Liver (tissue), 9 donors: ENCODE results near the gene RBM33. TPM values are rescaled to one million over a fixed set of nuclear protein-coding genes. Genes with fewer than 3 reads are reported as not detected.

Source experiments
- DNase-seq: peaks from one replicate; pipeline ENCODE4 v3.0.0-alpha.2; 2017; ENCODE audit warnings: low spot score
- H3K27ac ChIP-seq, 2 donors: one replicate each; pipeline ENCODE4 v1.7.0; 2013; ENCODE audit warnings: inconsistent platforms in 2 of 2, low read length in 2 of 2, control low read depth in 1 of 2, low read depth in 1 of 2, mild to moderate bottlenecking in 1 of 2
- H3K27me3 ChIP-seq, 4 donors: one replicate each; pipeline versions ENCODE4 v1.6.1 to v1.7.0; 2013; ENCODE audit warnings: low read length in 3 of 4, inconsistent platforms in 1 of 4, mild to moderate bottlenecking in 1 of 4, moderate library complexity in 1 of 4; ENCODE audit not compliant: control insufficient read depth in 4 of 4, insufficient read depth in 4 of 4
- H3K36me3 ChIP-seq, 4 donors: one replicate each; pipeline versions ENCODE4 v1.6.1 to v1.7.0; 2013; ENCODE audit warnings: low read length in 3 of 4, mild to moderate bottlenecking in 3 of 4, low read depth in 1 of 4, moderate library complexity in 1 of 4; ENCODE audit not compliant: control insufficient read depth in 4 of 4, insufficient read depth in 3 of 4
- H3K4me1 ChIP-seq, 4 donors: one replicate each; pipeline versions ENCODE4 v1.6.1 to v1.7.0; 2013; ENCODE audit warnings: low read length in 3 of 4, mild to moderate bottlenecking in 3 of 4, moderate library complexity in 1 of 4; ENCODE audit not compliant: control insufficient read depth in 4 of 4, insufficient read depth in 4 of 4
- H3K4me3 ChIP-seq, 3 donors: one replicate each; pipeline versions ENCODE4 v1.6.1 to v1.7.0; 2013; ENCODE audit warnings: low read length in 3 of 3, control low read depth in 1 of 3, low read depth in 1 of 3, mild to moderate bottlenecking in 1 of 3
- H3K9ac ChIP-seq, 2 donors: one replicate each; pipeline ENCODE4 v1.7.0; 2013; ENCODE audit warnings: low read length in 2 of 2, mild to moderate bottlenecking in 2 of 2, moderate library complexity in 2 of 2, control low read depth in 1 of 2, low read depth in 1 of 2
- H3K9me3 ChIP-seq, 4 donors: one replicate each; pipeline versions ENCODE4 v1.6.1 to v1.7.0; 2013; ENCODE audit warnings: low read length in 3 of 4; ENCODE audit not compliant: control insufficient read depth in 4 of 4
- EGR1 ChIP-seq, 2 donors: IDR thresholded peaks; 2 replicates each; pipeline ENCODE4 v1.6.1; 2016 to 2018; ENCODE audit warnings: antibody characterized with exemption in 2 of 2, low read depth in 2 of 2
- FOXA1 ChIP-seq: IDR thresholded peaks from 2 replicates; pipeline ENCODE4 v1.6.1; 2016; ENCODE audit warnings: antibody characterized with exemption
- FOXA2 ChIP-seq: IDR thresholded peaks from 2 replicates; pipeline ENCODE4 v1.6.1; 2016; ENCODE audit warnings: antibody characterized with exemption
- HNF4A ChIP-seq, 2 donors: conservative IDR thresholded peaks; 2 replicates each; pipeline ENCODE4 v1.6.1; 2016; ENCODE audit warnings: antibody characterized with exemption in 2 of 2, mild to moderate bottlenecking in 2 of 2
- HNF4G ChIP-seq: IDR thresholded peaks from 2 replicates; pipeline ENCODE4 v1.6.1; 2016; ENCODE audit warnings: antibody characterized with exemption
- JUND ChIP-seq, 2 donors: IDR thresholded peaks; 2 replicates each; pipeline ENCODE4 v1.6.1; 2016; ENCODE audit warnings: antibody characterized with exemption in 2 of 2
- NR2F2 ChIP-seq: IDR thresholded peaks from 2 replicates; pipeline ENCODE4 v1.6.1; 2016; ENCODE audit warnings: antibody characterized with exemption
- RAD21 ChIP-seq, 2 donors: IDR thresholded peaks; 2 replicates each; pipeline ENCODE4 v1.6.1; 2016; ENCODE audit warnings: antibody characterized with exemption in 2 of 2, mild to moderate bottlenecking in 2 of 2
- RXRA ChIP-seq, 2 donors: IDR thresholded peaks; 2 replicates each; pipeline ENCODE4 v1.6.1; 2017 to 2018; ENCODE audit warnings: antibody characterized with exemption in 2 of 2, mild to moderate bottlenecking in 1 of 2
- SP1 ChIP-seq: IDR thresholded peaks from 2 replicates; pipeline ENCODE4 v1.6.1; 2018; ENCODE audit warnings: antibody characterized with exemption, mild to moderate bottlenecking
- TAF1 ChIP-seq: conservative IDR thresholded peaks from 2 replicates; pipeline ENCODE4 v1.6.1; 2016; ENCODE audit warnings: antibody characterized with exemption, mild to moderate bottlenecking
- YY1 ChIP-seq: IDR thresholded peaks from 2 replicates; pipeline ENCODE4 v1.6.1; 2016; ENCODE audit warnings: antibody characterized with exemption, mild to moderate bottlenecking
- WGBS: extraction: QIAGEN DNeasy Blood & Tissue Kit; methylation state at CpG from one replicate; pipeline ENCODE4 v1.1.7; 2013; 5-methylcytosine and 5-hydroxymethylcytosine counted together
- polyA plus RNA-seq, 2 donors: library from polyadenylated mRNA; stranded (reverse) in 1 of 2; unstranded in 1 of 2; fragments of 200-250 nt in 1 of 2; fragments of >200 nt in 1 of 2; fragmentation: Nextera tagmentation in 1 of 2; extraction: Ambion mirVana in 1 of 2; gene quantifications; one replicate each; pipeline versions ENCODE4 v1.2.1 to v1.2.3, GENCODE V29; 2013 to 2015
- total RNA-seq, 2 donors: library from RNA; depleted of rRNA; stranded (reverse); fragments of >200 nt; gene quantifications; one replicate each; pipeline ENCODE4 v1.2.3, GENCODE V29; 2014
- TF ChIP-seq, protein P1 (sequence below): IDR thresholded peaks from 2 replicates; pipeline ENCODE4 v1.6.1; 2016; ENCODE audit warnings: antibody characterized with exemption
- TF ChIP-seq, protein P2 (sequence below): fragments of 150-350 bp; IDR thresholded peaks from 2 replicates; pipeline ENCODE4 v1.5.1; 2017; ENCODE audit warnings: improper control_type of control experiment, low read depth, low read length; ENCODE audit not compliant: missing input control
- TF ChIP-seq, protein P3 (sequence below): IDR thresholded peaks from 2 replicates; pipeline ENCODE4 v1.6.1; 2016; ENCODE audit warnings: antibody characterized with exemption
- TF ChIP-seq, protein P4 (sequence below): IDR thresholded peaks from 2 replicates; pipeline ENCODE4 v1.6.1; 2016; ENCODE audit warnings: antibody characterized with exemption, mild to moderate bottlenecking
- donor health status: healthy.
- donor health status: healthy.
- donor health status: healthy.
- donor health status: healthy.
- donor health status: healthy.

Gene RBM33, protein sequence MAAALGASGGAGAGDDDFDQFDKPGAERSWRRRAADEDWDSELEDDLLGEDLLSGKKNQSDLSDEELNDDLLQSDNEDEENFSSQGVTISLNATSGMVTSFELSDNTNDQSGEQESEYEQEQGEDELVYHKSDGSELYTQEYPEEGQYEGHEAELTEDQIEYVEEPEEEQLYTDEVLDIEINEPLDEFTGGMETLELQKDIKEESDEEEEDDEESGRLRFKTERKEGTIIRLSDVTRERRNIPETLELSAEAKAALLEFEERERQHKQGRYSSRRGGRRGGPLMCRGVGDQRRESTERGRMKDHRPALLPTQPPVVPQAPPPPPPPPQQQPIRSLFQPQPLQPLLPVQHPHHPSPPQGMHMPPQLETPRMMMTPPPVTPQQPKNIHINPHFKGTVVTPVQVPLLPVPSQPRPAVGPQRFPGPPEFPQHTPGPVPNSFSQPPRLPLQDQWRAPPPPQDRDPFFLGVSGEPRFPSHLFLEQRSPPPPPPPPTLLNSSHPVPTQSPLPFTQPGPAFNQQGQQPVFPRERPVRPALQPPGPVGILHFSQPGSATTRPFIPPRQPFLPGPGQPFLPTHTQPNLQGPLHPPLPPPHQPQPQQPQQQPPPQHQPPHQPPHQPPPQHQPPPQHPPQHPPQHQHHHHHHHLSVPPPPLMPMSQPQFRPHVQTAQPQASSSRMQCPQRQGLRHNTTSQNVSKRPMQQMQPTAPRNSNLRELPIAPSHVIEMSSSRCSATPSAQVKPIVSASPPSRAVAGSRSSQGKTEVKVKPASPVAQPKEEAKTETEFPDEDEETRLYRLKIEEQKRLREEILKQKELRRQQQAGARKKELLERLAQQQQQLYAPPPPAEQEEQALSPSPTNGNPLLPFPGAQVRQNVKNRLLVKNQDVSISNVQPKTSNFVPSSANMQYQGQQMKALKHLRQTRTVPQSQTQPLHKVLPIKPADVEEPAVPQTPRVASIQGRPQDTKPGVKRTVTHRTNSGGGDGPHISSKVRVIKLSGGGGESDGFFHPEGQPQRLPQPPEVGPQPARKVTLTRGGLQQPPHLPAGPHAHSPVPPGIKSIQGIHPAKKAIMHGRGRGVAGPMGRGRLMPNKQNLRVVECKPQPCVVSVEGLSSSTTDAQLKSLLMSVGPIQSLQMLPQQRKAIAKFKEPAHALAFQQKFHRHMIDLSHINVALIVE
- total RNA-seq (10 to 100 TPM; 23.4 to 48.9 TPM), polyA plus RNA-seq (10 to 100 TPM in 1 of 2 donors, 1 to 10 TPM in 1; 7.8 to 32.9 TPM)

DNA sequence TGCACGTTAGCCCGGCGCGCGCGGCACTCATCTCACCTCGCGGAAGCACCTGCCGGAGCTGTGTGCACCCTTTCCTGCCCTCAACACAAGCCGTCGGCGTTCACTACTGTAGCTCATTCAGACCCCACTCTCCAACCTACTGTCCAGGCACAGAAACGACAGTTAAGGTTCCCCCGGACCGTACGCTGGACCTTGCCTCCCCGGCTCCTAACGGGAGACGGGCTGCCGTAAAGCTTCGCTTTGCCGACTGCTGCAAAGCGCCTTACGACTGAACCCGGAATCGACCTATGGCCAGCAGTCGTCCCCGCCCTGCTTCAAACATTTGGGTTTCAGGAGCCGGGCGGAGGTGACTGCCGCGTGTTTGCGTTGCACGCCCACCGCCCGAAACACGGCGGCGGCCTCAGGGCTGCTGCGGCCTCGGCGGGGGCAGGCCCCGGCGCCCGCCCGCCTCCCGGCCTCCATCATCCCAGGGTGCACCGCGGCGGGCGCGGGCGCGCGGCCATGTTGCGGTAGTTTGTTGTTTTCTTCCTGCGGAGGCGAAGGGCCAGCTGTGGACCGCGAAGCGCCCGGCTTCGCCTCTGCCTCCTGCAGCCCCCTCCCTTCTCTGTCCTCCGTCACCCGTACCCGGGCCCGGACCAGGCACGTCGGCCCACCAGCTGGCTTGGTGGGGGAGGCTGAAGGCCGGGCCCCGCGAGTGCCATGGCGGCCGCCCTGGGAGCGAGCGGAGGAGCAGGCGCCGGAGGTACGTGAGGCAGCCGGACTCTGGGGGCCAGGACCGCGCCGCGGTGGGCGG is at the start of gene RBM33:
Gene RBM33, plus strand, starts transcription at position 484 of the 793 bp plus-strand sequence. Its CDS starts 216 bp downstream, at position 700.
- peak; percentile 86 for DNase-seq
- Histone ChIP-seq H3K27me3 (no peaks in the 10 kb centered on the region), H3K4me3 (peak within 1 kb of the TSS; percentile 87 to 98 (median 95)), H3K9me3 (peaks cover 0 to 6% (median 1%) of the 10 kb centered on the region in 4 donors), H3K27ac (peak within 1 kb of the TSS; percentile 91 to 95), H3K9ac (peak within 1 kb of the TSS; percentile 85 to 86), H3K4me1 (peaks cover 6 to 31% (median 22%) of the 10 kb centered on the region in 4 donors), H3K36me3 (peaks cover 0 to 20% (median 13%) of the 10 kb centered on the region in 4 donors)
- TF ChIP-seq FOXA2 (no peak), RAD21 (IDR thresholded peaks at IDR 0.05) (peak in 1 of 2 donors; percentile 47), FOXA1 (no peak), JUND (IDR thresholded peaks at IDR 0.05) (no peak), RXRA (IDR thresholded peaks at IDR 0.05) (peak; percentile 52 to 73), EGR1 (IDR thresholded peaks at IDR 0.05; ENCODE audit: low read depth in 2 of 2) (no peak), HNF4A (conservative IDR thresholded peaks at IDR 0.05) (peak; percentile 70 to 78), YY1 (peak; percentile 93), TAF1 (peak; percentile 54), SP1 (peak; percentile 28), HNF4G (peak; percentile 56), NR2F2 (no peak)
- TF ChIP-seq, protein P1, sequence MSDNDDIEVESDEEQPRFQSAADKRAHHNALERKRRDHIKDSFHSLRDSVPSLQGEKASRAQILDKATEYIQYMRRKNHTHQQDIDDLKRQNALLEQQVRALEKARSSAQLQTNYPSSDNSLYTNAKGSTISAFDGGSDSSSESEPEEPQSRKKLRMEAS = peak; percentile 56
- TF ChIP-seq, protein P2, sequence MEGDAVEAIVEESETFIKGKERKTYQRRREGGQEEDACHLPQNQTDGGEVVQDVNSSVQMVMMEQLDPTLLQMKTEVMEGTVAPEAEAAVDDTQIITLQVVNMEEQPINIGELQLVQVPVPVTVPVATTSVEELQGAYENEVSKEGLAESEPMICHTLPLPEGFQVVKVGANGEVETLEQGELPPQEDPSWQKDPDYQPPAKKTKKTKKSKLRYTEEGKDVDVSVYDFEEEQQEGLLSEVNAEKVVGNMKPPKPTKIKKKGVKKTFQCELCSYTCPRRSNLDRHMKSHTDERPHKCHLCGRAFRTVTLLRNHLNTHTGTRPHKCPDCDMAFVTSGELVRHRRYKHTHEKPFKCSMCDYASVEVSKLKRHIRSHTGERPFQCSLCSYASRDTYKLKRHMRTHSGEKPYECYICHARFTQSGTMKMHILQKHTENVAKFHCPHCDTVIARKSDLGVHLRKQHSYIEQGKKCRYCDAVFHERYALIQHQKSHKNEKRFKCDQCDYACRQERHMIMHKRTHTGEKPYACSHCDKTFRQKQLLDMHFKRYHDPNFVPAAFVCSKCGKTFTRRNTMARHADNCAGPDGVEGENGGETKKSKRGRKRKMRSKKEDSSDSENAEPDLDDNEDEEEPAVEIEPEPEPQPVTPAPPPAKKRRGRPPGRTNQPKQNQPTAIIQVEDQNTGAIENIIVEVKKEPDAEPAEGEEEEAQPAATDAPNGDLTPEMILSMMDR = no peak
- TF ChIP-seq, protein P3, sequence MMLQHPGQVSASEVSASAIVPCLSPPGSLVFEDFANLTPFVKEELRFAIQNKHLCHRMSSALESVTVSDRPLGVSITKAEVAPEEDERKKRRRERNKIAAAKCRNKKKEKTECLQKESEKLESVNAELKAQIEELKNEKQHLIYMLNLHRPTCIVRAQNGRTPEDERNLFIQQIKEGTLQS = no peak
- TF ChIP-seq, protein P4, sequence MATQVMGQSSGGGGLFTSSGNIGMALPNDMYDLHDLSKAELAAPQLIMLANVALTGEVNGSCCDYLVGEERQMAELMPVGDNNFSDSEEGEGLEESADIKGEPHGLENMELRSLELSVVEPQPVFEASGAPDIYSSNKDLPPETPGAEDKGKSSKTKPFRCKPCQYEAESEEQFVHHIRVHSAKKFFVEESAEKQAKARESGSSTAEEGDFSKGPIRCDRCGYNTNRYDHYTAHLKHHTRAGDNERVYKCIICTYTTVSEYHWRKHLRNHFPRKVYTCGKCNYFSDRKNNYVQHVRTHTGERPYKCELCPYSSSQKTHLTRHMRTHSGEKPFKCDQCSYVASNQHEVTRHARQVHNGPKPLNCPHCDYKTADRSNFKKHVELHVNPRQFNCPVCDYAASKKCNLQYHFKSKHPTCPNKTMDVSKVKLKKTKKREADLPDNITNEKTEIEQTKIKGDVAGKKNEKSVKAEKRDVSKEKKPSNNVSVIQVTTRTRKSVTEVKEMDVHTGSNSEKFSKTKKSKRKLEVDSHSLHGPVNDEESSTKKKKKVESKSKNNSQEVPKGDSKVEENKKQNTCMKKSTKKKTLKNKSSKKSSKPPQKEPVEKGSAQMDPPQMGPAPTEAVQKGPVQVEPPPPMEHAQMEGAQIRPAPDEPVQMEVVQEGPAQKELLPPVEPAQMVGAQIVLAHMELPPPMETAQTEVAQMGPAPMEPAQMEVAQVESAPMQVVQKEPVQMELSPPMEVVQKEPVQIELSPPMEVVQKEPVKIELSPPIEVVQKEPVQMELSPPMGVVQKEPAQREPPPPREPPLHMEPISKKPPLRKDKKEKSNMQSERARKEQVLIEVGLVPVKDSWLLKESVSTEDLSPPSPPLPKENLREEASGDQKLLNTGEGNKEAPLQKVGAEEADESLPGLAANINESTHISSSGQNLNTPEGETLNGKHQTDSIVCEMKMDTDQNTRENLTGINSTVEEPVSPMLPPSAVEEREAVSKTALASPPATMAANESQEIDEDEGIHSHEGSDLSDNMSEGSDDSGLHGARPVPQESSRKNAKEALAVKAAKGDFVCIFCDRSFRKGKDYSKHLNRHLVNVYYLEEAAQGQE = peak; percentile 47
- under 1% methylated on average over 85 of the region's 85 CpGs for WGBS
